Measurements from ENCODE around the gene LHX4.

DNA sequence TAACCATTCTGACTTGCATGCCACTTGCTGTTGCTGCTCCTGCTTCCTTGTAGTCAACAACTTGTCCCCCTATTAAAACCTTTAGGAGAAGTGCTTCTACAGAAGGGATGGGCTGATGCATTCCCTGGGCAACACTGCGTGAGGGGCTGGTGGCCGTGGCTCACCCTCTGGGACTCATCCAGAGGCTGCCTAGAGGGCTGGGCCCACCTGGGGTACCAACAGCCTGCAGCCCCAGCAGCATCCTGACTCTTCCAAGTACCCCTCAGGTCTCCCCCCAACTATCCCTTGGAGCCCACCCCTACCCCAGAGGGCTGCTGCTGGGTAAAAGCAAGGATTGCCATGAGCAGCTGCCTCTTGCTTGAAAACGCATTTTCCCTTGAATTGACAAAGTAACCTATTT, 34.7 kb upstream of the LHX4 start:
- no peak for TF ChIP-seq CTCF (IDR thresholded peaks at IDR 0.05)
- TF ChIP-seq POLR2A (IDR thresholded peaks at IDR 0.05) = no peak

All from body of pancreas (tissue), 4 donors.